HG03457 (cell line): ENCODE data around the gene MT1A.
"Not testable (repeated sequence)": the region's sequence is repeated elsewhere in the genome, so short reads cannot be mapped to it uniquely, and the experiment has no call there.

ENCODE experiments used
- ATAC-seq: cut with Tn5 transposase; IDR thresholded peaks from one replicate; pipeline ENCODE4 v1.9.1; 2021; ENCODE audit warnings: moderate number of reproducible peaks; ENCODE audit not compliant: unreplicated experiment

MT1A gene

GRCh38 chr16:56652600-56652999 is 14.1 kb downstream of the MT1A start:
- ATAC-seq, result no peak

- ATAC-seq, result no peak
Observed at GRCh38 chr16:56653218-56653617, 14.8 kb downstream of the MT1A start.

GRCh38 chr16:56657555-56658326 is 19.3 kb downstream of the MT1A start, which contains the start of gene MT1F:
MT1F (plus strand) TSS chr16:56657959; CDS start chr16:56658059, 100 bp downstream.
- ATAC-seq, result no peak

GRCh38 chr16:56658327-56658875 is 19.9 kb downstream of the MT1A start:
- ATAC-seq, result no peak

- ATAC-seq, result no peak
Observed at GRCh38 chr16:56662357-56663354, 24.2 kb downstream of the MT1A start.

GRCh38 chr16:56664506-56664905 is 26.0 kb downstream of the MT1A start:
- ATAC-seq, result no peak

- ATAC-seq, result not testable (repeated sequence)
Observed at GRCh38 chr16:56665286-56666261, 27.1 kb downstream of the MT1A start.

GRCh38 chr16:56667581-56668571 is 29.4 kb downstream of the MT1A start, which contains the start of gene MT1G:
MT1G (minus strand) TSS chr16:56668065; CDS start chr16:56667993, 72 bp downstream.
- no peak for ATAC-seq

GRCh38 chr16:56669005-56669839 is 30.8 kb downstream of the MT1A start, which contains the start of gene MT1H:
MT1H (plus strand) TSS chr16:56669814; CDS start chr16:56669885, 71 bp downstream.
- ATAC-seq, result no peak

GRCh38 chr16:56669840-56670619 is 31.6 kb downstream of the MT1A start:
- ATAC-seq, result no peak

- no peak for ATAC-seq
Observed at GRCh38 chr16:56670620-56670934, 32.1 kb downstream of the MT1A start.

- ATAC-seq, result not testable (repeated sequence)
Observed at GRCh38 chr16:56671691-56672090, 33.2 kb downstream of the MT1A start.

GRCh38 chr16:56672171-56672570 is 33.7 kb downstream of the MT1A start:
- not testable (repeated sequence) for ATAC-seq

GRCh38 chr16:56672761-56673536 is 34.5 kb downstream of the MT1A start:
- ATAC-seq, result no peak

GRCh38 chr16:56673921-56674320 is 35.5 kb downstream of the MT1A start:
- ATAC-seq, result no peak

- not testable (repeated sequence) for ATAC-seq
Observed at GRCh38 chr16:56674570-56674969, 36.1 kb downstream of the MT1A start.
